K562 treated with DMSO at 1 percent for 12 hours (cell line): Measurements from ENCODE around the gene SHANK1. TPM values are rescaled to one million over a fixed set of nuclear protein-coding genes. Genes with fewer than 3 reads are reported as not detected.

Source experiments
- total RNA-seq: library from RNA; unstranded; fragments of 300-600 nt; gene quantifications from 2 replicates; pipeline ENCODE4 v1.2.3, GENCODE V29; 2022; ENCODE audit not compliant: insufficient read depth

Gene SHANK1
- total RNA-seq = 1.1 TPM in 1 of 2 replicates, not detected in the other

GRCh38 chr19:50719566-50719965, at the start of gene SHANK1:
Gene SHANK1, minus strand, starts transcription at chr19:50719802. Its CDS starts 2,883 bp downstream, at chr19:50716919.

GRCh38 chr19:50723069-50723468, 3.5 kb upstream of the SHANK1 start, which contains the start of gene CLEC11A:
Gene CLEC11A, plus strand, starts transcription at chr19:50723364. Its CDS starts 162 bp downstream, at chr19:50723526.

DNA sequence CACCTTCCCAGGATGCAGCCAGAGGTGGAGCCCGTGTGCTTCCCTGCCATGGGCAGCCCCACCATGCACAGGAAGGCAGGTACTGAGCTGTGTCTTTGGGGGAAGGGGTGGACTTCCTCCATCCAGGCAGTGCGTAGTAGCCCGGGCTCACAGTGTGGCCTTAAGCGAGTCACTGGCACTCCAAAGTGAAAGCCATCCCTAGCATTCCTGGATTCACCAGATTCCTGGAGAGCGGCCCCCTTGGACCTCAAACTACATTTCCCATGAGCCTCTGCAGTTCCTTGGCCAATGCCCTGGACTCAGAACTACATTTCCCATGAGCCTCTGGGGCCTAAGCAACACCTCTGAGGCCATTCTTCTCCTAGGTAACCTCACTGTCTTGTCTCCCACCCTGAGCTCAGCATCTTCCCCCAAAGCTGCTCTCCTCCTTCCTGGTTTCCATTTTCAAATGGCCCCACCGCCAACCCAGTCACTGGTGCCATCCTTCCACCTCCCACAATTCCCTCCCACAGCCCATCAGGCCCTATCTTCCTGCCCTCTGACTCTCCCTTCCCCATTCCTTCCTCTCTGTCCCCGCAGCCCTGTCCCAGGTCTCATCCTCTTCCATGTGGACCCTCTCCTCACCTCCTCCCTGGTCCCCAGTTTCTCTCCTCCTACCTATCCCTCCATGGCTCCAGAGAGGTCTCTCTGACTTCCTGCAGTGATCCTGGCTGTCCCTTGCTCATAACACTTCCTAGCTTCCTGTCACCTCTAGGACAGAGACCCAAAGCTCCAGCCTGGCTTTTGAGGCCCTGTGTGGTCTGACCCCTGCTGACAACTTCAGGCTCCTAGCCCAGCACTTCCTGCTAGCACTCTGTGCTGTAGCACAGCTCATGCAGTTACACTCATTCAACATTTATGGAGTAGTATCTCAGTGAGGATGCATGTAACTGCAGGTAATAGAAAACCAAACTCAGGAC, 69.9 kb downstream of the SHANK1 start, which contains the start of gene C19orf81:
Gene C19orf81, plus strand, starts transcription at position 13 of the 959 bp plus-strand sequence. Its CDS starts 0 bp downstream, at position 13.

GRCh38 chr19:50639121-50640112, 80.2 kb downstream of the SHANK1 start, which contains the start of gene SYT3:
Gene SYT3, minus strand, starts transcription at chr19:50639881. Its CDS starts 2,470 bp downstream, at chr19:50637411.

Other genes starting within 250 kb of the SHANK1 start
- gene EMC10, start 243.3 kb downstream of the SHANK1 start, total RNA-seq = 69.3 and 72.6 TPM in 2 replicates
- 1.2 and 2.8 TPM in 2 replicates for gene GARIN5A, start 243.0 kb downstream of the SHANK1 start, total RNA-seq
- 9.7 and 20.1 TPM in 2 replicates for gene JOSD2, start 208.6 kb downstream of the SHANK1 start, total RNA-seq
- gene ASPDH, start 205.9 kb downstream of the SHANK1 start, total RNA-seq = not detected in 2 replicates
- 9.3 and 10.0 TPM in 2 replicates for gene LRRC4B, start 151.4 kb downstream of the SHANK1 start, total RNA-seq
- 1.6 and 6.4 TPM in 2 replicates for gene SYT3, start 79.9 kb downstream of the SHANK1 start, total RNA-seq
- gene C19orf81, start 70.4 kb downstream of the SHANK1 start, total RNA-seq = 42.4 and 48.8 TPM in 2 replicates
- 74.7 and 127 TPM in 2 replicates for gene CLEC11A, start 3.6 kb upstream of the SHANK1 start, total RNA-seq
- gene GPR32, start 50.7 kb upstream of the SHANK1 start, total RNA-seq = not detected in 2 replicates
- gene ACP4, start 70.6 kb upstream of the SHANK1 start, total RNA-seq = not detected in 2 replicates
- gene KLK1, start 104.0 kb upstream of the SHANK1 start, total RNA-seq = 18.4 and 21.5 TPM in 2 replicates
- gene KLK15, start 113.8 kb upstream of the SHANK1 start, total RNA-seq = not detected in 2 replicates
- gene KLK3, start 135.1 kb upstream of the SHANK1 start, total RNA-seq = not detected in 2 replicates
- gene KLK2, start 153.6 kb upstream of the SHANK1 start, total RNA-seq = not detected in 2 replicates
- gene KLK4, start 191.6 kb upstream of the SHANK1 start, total RNA-seq = not detected in 2 replicates
- gene KLK5, start 233.2 kb upstream of the SHANK1 start, total RNA-seq = not detected in 2 replicates
- gene KLK6, start 249.8 kb upstream of the SHANK1 start, total RNA-seq = not detected in 2 replicates